Peyer's patch (tissue), 4 donors: ENCODE results near the gene MANEA.

Source experiments
- CTCF ChIP-seq, 6 experiments: fragments of 450-650 bp in 4 of 6; fragments of 200-600 bp in 2 of 6; sonication (generic) in 1 of 6; IDR thresholded peaks; one replicate each; pipeline ENCODE4 v1.5.1; 2017 to 2019; ENCODE audit warnings: antibody characterized with exemption in 6 of 6, mild to moderate bottlenecking in 3 of 6, moderate library complexity in 1 of 6
- POLR2A ChIP-seq, 2 donors: fragments of 450-650 bp; IDR thresholded peaks; one replicate each; pipeline ENCODE4 v1.5.1; 2017; ENCODE audit warnings: antibody characterized with exemption in 2 of 2, mild to moderate bottlenecking in 2 of 2, moderate library complexity in 2 of 2

- TF ChIP-seq CTCF (IDR thresholded peaks at IDR 0.05) (no peak), POLR2A (IDR thresholded peaks at IDR 0.05) (no peak)
These were observed 12.7 kb downstream of the MANEA start for GRCh38 chr6:95589826-95590570.
